Activated T-cell treated with anti-CD3 and anti-CD28 coated beads, Interleukin-2, amount 50 U/mL, for 4 hours (primary cell): Measurements from ENCODE around the gene SNAP47. TPM values are rescaled to one million over a fixed set of nuclear protein-coding genes. Genes with fewer than 3 reads are reported as not detected.
A peak's percentile ranks its signal among the peaks of the same experiment; 100 is the strongest.

Source experiments
- ATAC-seq, 2 donors: fragments of 200-7000 bp; cut with Tn5 transposase; one replicate each; pipeline ENCODE4 v1.10.0; 2021
- DNase-seq: peaks from one replicate; pipeline ENCODE4 v3.0.0-alpha.2; 2020
- H3K27me3 Mint-ChIP-seq: one replicate; pipeline ENCODE4 v1.8.0; 2021; ENCODE audit warnings: low read depth, mixed read lengths
- H3K36me3 Mint-ChIP-seq: one replicate; pipeline ENCODE4 v1.8.0; 2022; ENCODE audit warnings: mixed read lengths; ENCODE audit not compliant: insufficient read depth
- H3K4me1 Mint-ChIP-seq: one replicate; pipeline ENCODE4 v1.8.0; 2021; ENCODE audit warnings: low read depth, mixed read lengths
- H3K4me3 Mint-ChIP-seq: one replicate; pipeline ENCODE4 v1.8.0; 2021; ENCODE audit warnings: mild to moderate bottlenecking, moderate library complexity, mixed read lengths
- H3K9me3 Mint-ChIP-seq: one replicate; pipeline ENCODE4 v1.8.0; 2021; ENCODE audit warnings: mixed read lengths
- total RNA-seq, 3 donors: library from RNA; stranded (reverse); gene quantifications; one replicate each; pipeline ENCODE4 v1.2.1, GENCODE V29; 2021

Gene SNAP47
- total RNA-seq, 3 donors from 2014 or later, result 28.9 to 30.0 (median 29.6) TPM

DNA sequence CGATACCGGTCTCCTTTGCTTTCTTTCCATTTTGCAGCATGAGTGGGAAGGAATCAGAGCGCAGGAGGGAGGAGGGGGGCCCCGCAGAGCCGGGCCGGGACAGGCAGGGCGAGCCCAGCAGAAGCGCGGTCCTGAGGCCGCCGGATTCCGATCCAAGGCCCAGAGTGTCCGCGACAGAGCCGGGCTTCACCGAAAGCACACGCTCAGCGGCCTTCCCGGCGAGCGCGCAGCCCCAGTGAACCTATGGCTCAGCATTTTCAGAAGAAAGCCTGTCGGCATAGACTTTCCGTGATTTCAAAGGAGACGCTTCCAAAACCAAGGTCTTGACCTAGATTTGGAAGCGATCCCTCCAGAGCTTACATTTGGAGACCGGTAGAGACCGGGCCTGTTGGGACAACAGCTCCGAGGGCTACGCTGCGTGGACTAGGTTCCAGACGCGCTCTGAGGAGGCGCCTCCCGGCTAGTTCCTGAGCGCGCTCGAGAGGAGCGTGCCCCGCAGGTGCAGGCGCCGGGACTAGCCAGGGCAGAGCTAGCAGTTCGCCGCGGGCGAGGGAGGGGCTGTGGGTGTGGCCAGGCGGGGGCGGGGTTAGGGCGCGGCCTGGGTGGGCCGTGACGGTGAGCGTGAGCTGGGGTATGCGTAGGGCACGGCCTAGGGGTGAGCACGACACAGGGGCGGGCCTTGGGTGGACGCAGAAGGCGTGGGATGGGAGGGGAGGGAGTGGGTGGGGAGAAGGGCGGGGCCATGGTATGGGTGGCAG is 52.5 kb downstream of the SNAP47 start:
- Mint-ChIP-seq H3K36me3 (peaks cover 3% of the 10 kb centered on the region), H3K9me3 (no peaks in the 10 kb centered on the region), H3K4me3 (peak overlapping the region; percentile 78), H3K27me3 (no peaks in the 10 kb centered on the region), H3K4me1 (peaks cover 23% of the 10 kb centered on the region)
- ATAC-seq, result peak; percentile 93 to 95
- peak; percentile 96 for DNase-seq

- H3K27me3 Mint-ChIP-seq, result no peaks in the 10 kb centered on the region
- peak overlapping the region; percentile 77 for H3K4me3 Mint-ChIP-seq
- no peaks in the 10 kb centered on the region for H3K9me3 Mint-ChIP-seq
- peaks cover 23% of the 10 kb centered on the region for H3K4me1 Mint-ChIP-seq
- DNase-seq (no peak), ATAC-seq (peak; percentile 62 to 68)
- H3K36me3 Mint-ChIP-seq, result peaks cover 3% of the 10 kb centered on the region
Observed at GRCh38 chr1:227788271-227789083, 53.2 kb downstream of the SNAP47 start.

DNA sequence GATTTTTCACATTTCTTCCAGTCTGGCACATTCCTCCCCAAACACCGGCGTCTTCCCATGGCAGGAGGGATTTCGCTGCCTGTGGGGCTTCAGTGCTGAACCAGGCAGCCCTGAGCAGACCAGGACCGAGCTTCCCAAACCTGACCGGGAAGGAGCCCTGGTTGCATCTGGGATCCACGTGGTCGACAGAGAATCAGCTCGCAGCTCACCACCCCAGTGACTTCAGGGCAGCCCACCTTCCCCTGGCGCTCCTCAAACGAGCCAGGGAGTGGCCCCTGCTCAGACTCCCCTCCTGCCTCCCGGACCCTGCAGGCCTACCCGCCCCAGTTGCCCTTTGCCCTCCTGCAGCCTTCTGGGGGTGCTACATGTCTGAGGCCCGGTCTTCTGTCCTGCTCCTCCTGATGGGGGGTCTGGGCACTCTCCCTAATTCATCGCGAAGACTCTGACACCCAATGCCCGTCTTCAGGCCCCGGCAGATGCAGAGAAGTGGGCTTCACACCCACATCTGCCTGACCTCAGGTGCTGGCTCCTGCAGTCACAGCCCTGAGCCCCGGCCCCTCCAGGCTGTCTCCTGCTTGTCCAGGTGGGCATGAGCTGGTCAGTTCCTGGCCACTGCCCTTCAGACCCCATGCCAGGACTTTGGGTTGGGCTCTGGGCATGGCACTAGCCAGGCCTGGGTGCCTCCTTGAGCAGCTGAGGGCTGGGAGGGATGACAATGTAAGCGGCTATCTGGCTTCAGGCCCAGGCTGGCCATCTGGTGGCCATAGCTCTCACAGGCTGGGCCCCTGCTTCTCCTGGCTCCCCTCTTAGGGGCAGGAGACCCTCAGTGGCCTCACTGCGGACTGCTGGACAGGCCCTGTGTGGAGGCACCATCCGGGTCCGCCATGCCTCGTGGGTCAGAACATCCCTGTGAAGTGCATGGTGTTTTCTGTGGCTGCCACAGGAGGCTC is 54.1 kb downstream of the SNAP47 start:
- H3K9me3 Mint-ChIP-seq, result no peaks in the 10 kb centered on the region
- DNase-seq (no peak), ATAC-seq (no peak)
- peak overlapping the region; percentile 77 for H3K4me3 Mint-ChIP-seq
- no peaks in the 10 kb centered on the region for H3K36me3 Mint-ChIP-seq
- peaks cover 23% of the 10 kb centered on the region for H3K4me1 Mint-ChIP-seq
- no peaks in the 10 kb centered on the region for H3K27me3 Mint-ChIP-seq

GRCh38 chr1:227790034-227790400 is 54.8 kb downstream of the SNAP47 start:
- H3K4me3 Mint-ChIP-seq, result no peak overlapping the region
- peaks cover 23% of the 10 kb centered on the region for H3K4me1 Mint-ChIP-seq
- no peak for DNase-seq
- no peaks in the 10 kb centered on the region for H3K36me3 Mint-ChIP-seq
- H3K27me3 Mint-ChIP-seq, result no peaks in the 10 kb centered on the region
- no peaks in the 10 kb centered on the region for H3K9me3 Mint-ChIP-seq
- ATAC-seq, result no peak

- Mint-ChIP-seq H3K9me3 (no peaks in the 10 kb centered on the region), H3K36me3 (no peaks in the 10 kb centered on the region), H3K4me3 (no peak overlapping the region), H3K4me1 (peaks cover 19% of the 10 kb centered on the region), H3K27me3 (no peaks in the 10 kb centered on the region)
- ATAC-seq, result no peak
- DNase-seq, result no peak
Observed at GRCh38 chr1:227790868-227791267, 55.6 kb downstream of the SNAP47 start.

DNA sequence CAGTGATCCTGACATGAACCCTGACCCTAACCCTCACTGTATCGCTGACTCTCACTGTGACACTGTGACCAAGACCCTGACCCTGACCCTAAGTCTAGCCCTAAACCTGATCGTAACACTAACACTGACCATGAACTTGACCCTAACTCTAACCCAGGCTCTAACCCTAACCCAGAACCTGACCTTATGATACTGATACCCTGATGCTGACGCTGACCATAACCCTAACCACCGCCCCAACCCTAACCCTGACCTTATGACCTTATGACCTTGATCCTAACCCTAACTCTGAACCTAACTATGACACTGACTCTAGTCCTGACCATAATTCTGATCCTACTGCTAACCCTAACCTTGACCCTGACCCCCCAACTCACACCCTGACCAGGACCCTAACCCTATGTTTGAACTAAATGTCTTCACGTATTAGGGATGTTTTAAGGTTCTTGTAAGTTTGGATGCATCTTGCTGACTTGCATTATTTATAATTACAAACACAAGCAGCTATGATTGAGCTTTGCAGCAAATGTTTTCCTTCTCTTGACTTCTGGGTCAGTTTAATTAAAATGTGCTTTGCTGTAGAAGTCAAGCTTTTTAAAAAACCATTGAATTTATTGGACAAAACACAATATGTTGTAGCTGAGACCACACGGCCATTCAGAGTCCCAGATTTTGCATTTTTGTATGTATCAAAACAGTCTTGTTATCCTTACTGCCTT is 56.3 kb downstream of the SNAP47 start:
- Mint-ChIP-seq H3K4me3 (no peak overlapping the region), H3K36me3 (no peaks in the 10 kb centered on the region), H3K27me3 (no peaks in the 10 kb centered on the region), H3K4me1 (peaks cover 12% of the 10 kb centered on the region), H3K9me3 (no peaks in the 10 kb centered on the region)
- no peak for ATAC-seq
- no peak for DNase-seq

DNA sequence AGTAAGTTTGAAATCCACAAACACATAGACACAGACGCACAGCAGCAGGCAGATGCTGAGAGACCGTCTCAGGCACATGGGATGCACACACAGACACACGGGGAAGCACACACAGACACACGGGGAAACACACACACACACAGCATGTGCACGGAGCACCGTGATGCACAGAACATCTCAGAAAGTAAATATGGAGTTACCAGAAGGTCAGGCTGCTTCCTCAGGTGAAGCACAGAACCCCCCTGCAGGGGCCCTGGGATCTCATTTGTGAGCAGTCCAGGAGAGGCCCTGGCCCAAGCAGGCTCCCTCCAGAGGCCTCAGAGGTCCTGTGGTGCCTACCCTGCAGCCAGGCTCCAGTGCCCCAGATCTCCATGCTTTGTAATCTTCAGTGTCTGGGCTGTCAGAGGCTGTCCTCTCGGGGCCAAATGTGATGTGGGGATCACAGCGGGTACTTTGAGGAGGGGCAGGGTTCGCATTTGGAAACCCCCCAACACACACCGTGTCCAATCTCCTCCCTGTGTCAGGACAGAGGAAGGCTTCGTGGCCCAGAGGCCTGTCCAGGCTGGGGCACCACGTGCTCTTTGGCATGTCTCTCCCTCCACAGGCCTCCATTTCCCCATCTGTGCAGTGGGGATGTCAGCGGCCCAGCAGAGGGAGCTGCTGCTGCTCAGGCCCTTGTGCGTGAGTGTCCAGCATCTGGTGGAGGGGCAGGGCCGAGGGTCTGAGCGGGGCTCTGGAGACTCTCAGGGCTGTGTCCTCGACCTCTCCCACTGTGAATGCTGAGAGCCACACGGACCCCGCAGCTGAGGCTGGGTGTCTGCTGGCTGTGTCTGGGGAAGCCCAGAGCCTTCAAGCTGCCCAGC is 57.2 kb downstream of the SNAP47 start:
- no peaks in the 10 kb centered on the region for H3K27me3 Mint-ChIP-seq
- H3K36me3 Mint-ChIP-seq, result no peaks in the 10 kb centered on the region
- H3K9me3 Mint-ChIP-seq, result no peaks in the 10 kb centered on the region
- H3K4me1 Mint-ChIP-seq, result peaks cover 5% of the 10 kb centered on the region
- ATAC-seq, result no peak
- no peak for DNase-seq
- no peak overlapping the region for H3K4me3 Mint-ChIP-seq

GRCh38 chr1:227793079-227793947 is 58.1 kb downstream of the SNAP47 start:
- Mint-ChIP-seq H3K4me3 (no peak overlapping the region), H3K4me1 (peaks cover 3% of the 10 kb centered on the region), H3K36me3 (no peaks in the 10 kb centered on the region), H3K27me3 (no peaks in the 10 kb centered on the region), H3K9me3 (no peaks in the 10 kb centered on the region)
- DNase-seq, result no peak
- no peak for ATAC-seq

GRCh38 chr1:227793948-227794816 is 58.9 kb downstream of the SNAP47 start:
- Mint-ChIP-seq H3K4me1 (peaks cover 3% of the 10 kb centered on the region), H3K36me3 (no peaks in the 10 kb centered on the region), H3K4me3 (no peak overlapping the region), H3K27me3 (no peaks in the 10 kb centered on the region), H3K9me3 (no peaks in the 10 kb centered on the region)
- no peak for ATAC-seq
- no peak for DNase-seq

DNA sequence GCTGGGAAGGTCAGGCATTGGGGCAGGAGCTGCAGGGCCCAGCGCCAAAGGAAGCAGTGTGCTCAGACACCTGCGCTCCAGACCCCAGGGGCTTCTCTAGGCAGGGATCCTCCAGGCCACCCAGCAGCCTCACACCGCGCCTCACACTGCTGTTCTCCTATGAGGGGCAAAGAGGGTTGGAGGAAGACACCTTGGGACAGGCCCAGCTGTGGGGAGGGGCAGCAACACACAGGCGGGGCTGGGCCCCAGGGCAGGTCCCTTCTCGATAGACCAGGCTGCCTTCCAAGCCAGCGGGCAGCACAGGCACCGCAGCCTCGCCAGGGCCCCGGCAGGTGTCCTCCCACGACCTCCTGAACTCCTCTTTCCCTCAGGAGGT is 59.6 kb downstream of the SNAP47 start:
- DNase-seq (no peak), ATAC-seq (no peak)
- no peaks in the 10 kb centered on the region for H3K4me1 Mint-ChIP-seq
- H3K9me3 Mint-ChIP-seq, result no peaks in the 10 kb centered on the region
- H3K27me3 Mint-ChIP-seq, result no peaks in the 10 kb centered on the region
- no peaks in the 10 kb centered on the region for H3K36me3 Mint-ChIP-seq
- H3K4me3 Mint-ChIP-seq, result no peak overlapping the region

- H3K9me3 Mint-ChIP-seq, result no peaks in the 10 kb centered on the region
- H3K4me1 Mint-ChIP-seq, result no peaks in the 10 kb centered on the region
- DNase-seq (no peak), ATAC-seq (no peak)
- no peaks in the 10 kb centered on the region for H3K27me3 Mint-ChIP-seq
- no peaks in the 10 kb centered on the region for H3K36me3 Mint-ChIP-seq
- H3K4me3 Mint-ChIP-seq, result no peak overlapping the region
Observed at GRCh38 chr1:227795732-227796131, 60.5 kb downstream of the SNAP47 start.
